CD4-positive, alpha-beta T cell treated with Interleukin-10 for 1 hour (primary cell): Measurements from ENCODE around the gene TMEM19.
A peak's percentile ranks its signal among the peaks of the same experiment; 100 is the strongest.

Experiments
- DNase-seq: peaks from one replicate; pipeline ENCODE4 v3.0.0-alpha.2; 2020

The TMEM19 gene

GRCh38 chr12:71685914-71686657 is at the start of gene TMEM19:
Gene TMEM19 (plus strand): TSS chr12:71686082. CDS start chr12:71686681, 599 bp downstream.
- DNase-seq: peak; percentile 82

DNA sequence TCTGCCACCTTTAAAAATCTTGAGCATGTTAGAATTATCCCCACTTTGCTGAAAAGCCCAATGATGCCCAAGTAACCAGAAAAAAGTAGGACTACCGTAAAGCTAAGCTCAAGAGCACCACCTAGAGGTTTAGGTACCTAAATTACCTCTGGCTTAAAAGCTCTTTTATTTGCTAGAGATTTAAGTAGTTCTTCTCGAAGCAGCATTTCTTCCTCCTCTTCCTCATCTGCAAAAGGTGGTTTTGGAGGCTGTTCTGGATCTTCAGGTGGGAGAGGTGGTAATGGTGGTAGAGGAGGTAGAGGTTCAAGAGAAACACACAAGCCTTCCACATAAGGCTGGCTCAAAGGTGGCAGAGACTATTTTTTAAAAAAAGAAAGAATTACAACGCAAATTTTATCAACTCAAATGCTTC is 49.2 kb upstream of the TMEM19 start:
- peak; percentile 68 for DNase-seq

DNA sequence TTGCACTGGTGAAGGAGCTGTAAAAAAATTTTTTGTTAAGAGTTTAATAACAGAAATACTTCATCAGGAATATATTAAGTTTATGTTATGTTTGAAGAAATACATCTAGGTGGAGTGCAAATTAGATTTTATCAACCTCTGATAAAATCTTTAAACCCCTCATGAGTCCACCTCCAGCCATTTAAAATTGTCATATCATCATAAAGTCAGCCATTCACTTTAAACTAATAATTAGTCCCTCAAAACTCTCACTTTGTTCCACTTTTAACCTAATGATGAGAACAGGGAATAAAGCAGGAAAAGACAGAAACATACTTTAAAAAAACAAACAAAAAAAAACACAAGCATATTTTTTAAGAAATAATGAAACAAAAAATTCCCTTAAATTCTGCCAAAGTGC is 47.4 kb upstream of the TMEM19 start:
- DNase-seq: no peak

DNA sequence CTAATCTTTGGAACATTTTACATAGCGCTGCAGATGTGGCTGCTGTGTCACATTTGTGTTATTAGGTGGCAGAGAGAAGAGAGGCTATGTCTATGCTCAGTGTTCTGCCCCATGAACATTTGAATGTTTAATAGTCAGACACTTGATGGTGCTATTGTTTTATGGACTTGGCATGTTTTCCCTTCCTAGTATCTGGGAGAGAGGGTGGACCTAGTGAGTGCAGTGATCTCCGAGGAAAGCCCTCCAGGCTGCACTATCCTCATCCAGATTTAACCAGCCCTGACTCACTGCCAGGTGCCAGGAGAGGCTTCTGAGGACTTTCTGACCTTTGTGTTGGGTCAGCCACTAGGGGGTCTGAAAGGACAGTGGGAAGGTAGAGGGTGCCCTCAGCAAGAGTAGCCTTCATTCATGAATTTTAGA is 46.5 kb upstream of the TMEM19 start:
- DNase-seq: no peak

- no peak for DNase-seq
These were observed 45.6 kb upstream of the TMEM19 start for GRCh38 chr12:71640316-71640715.

DNA sequence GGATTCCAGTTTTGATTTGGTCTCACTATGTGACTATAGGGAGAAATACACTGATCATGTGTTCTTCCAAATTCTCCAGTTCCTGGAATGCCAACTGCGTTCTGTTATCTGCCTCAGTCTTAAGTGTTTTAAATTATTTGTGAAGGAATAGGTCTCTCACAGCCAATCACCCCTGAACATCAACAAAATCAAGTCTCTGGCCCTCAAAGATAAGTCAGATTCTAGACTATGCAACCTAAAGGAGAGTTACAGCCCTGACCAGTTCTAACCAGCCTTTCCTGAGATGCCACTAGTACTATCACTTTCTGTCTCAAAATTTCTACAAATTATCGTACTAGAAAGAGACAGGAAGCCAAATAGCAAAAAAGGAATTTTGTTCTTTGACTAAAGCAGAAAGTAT is 44.5 kb upstream of the TMEM19 start:
- DNase-seq: no peak

DNA sequence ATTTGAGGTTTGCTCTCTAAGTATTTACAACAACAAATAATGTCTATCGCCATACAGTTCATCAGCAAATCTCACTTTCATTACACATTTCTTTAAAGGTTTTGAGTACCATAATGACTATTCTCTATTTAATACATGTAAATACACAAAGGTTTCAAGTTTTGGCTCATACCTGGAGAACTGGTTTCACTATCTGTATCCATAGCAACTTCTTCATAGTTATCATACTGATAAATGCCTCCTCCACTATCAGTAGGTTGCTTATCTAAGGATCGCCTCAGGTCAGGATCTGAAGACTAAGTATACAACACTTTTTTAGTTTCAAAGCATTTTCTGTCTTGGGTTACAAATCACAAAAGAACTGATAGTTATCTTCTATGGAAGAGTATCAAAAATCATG is 43.6 kb upstream of the TMEM19 start:
- DNase-seq: no peak

GRCh38 chr12:71645268-71645667 is 40.6 kb upstream of the TMEM19 start:
- no peak for DNase-seq

GRCh38 chr12:71646512-71646911 is 39.4 kb upstream of the TMEM19 start:
- no peak for DNase-seq

GRCh38 chr12:71648537-71648936 is 37.3 kb upstream of the TMEM19 start:
- no peak for DNase-seq

DNA sequence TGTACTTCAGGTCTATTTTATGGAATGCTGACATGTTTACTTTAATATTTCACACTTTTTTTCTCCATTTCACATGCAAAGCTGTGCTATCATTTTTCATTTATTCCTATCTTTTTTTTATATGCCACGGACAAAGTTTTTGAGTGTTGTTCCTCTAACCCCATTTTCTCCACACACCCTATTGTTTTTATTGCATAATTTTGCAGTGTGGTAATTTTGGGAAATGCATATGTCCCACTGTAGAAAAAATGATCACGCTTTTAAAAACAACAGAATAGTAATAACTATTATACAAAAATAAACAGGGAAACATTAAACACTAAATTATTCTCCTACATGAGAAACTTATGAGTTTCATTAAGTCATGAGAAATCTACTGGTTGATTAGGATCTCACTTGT is 36.5 kb upstream of the TMEM19 start:
- no peak for DNase-seq

DNA sequence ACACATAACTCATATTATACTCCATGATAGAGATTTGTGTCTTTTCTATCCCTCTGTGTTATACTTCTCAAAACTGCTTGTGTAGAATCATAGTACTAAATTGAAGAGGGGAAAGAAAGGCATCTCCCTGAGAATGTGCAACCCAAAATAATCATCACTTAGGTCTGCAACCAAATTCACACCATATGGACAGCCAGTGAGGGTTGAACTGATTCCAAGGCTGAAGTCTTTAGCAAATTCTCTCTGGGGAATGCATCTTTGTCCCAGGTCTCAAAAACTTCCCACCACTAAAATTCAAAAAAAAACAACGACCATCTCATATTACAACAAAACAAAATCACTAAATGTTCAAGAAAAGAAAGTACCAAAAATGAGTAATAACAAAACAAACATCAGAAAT is 33.2 kb upstream of the TMEM19 start:
- no peak for DNase-seq

DNA sequence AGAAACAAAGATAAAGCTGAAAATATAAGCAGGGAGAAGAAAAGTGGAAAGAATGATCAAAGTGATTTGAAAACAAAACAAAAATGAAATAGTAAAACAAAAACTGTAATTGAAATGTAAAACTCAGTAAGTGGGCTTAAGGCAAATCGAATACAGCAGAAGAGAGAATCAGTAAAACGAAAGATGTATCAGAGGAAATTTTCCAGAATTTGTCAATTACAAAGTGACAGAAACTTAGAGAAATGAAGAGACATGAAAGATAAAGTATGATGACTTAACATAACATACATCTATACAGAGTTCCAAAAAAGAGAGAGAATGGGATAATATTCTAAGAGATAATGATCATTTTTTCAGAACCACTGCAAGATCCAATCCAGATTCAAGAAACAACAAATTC is 32.7 kb upstream of the TMEM19 start:
- DNase-seq: no peak

DNA sequence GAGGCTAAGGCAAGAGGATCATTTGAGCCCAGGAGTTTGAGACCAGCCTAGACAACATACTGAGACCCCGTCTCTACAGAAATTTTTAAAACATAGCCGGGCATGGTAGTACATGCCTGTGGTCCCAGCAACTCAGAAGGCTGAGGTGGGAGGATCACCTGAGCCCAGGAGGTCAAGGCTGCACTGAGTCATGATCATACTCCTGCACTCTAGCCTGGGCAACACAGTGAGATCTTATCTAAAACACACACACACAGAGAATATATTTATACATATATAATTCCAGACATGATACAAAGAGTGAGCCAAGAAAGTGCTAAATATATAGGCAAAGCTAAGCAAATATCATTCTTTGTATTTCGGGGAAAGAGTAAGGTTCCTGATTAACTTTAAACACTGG is 31.7 kb upstream of the TMEM19 start:
- DNase-seq: no peak

- no peak for DNase-seq
These were observed 30.4 kb upstream of the TMEM19 start for GRCh38 chr12:71655495-71655894.

DNA sequence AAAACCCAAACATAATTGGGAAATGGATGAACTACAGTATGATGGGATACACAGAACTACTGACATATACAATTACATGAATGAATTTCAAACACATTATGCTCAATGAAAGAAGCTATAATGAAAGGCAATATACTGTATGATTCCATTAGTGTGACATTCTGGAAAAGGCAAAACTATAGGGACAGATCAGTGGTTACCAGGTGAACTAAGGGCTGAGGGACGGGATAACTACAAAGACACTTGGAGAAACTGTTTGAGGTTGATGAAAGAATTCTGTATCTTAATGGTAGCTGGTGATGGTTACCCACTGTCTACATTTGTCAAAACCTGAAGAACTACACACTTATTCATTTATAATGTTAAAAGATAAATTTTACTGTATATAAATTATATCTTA is 30.0 kb upstream of the TMEM19 start:
- DNase-seq: no peak

DNA sequence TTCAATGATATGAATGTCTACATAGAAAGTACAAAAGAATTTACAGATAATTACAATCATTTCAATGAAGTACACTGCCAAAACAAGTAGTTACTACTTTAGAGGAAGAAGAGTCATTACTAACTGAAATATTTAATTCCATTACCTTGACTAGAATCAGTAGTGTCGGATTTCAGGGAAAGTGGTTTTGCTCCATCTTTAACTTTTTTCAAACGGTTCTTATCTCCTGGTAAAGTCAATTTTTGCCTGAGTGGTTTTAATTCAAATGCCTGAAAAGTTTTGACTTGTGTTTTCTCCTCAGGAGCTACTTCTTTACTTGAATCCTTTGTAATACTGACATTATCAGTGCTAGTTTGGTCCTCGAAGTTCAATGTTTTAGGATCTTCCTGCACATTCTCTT is 29.1 kb upstream of the TMEM19 start:
- no peak for DNase-seq

DNA sequence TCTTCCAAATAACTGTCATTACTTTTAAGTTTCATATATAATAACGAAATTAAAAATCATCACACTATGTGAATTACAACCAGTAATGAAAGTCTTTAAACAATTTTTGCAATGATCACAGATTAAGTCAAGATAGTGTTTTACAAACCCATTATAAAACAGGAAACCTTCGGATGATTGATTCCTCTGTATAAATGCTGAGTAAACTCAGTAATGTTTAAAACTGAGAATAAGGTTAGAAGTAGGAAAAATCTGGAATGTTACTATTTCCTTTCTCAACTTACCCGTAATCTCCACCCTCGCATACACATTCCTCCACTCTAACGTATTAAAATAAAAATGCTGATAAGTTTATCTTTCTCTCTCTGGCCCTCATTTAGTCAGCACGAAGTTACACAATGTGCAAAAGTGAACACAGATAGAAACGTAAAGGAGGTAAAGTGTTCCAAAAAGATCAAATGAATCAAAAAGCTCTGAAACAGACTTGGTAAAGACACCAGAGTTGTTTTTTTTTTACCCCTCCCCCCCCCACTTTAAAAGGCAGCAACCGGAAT is 23.8 kb upstream of the TMEM19 start:
- no peak for DNase-seq

GRCh38 chr12:71662849-71663560 is 22.9 kb upstream of the TMEM19 start:
- peak; percentile 77 for DNase-seq

DNA sequence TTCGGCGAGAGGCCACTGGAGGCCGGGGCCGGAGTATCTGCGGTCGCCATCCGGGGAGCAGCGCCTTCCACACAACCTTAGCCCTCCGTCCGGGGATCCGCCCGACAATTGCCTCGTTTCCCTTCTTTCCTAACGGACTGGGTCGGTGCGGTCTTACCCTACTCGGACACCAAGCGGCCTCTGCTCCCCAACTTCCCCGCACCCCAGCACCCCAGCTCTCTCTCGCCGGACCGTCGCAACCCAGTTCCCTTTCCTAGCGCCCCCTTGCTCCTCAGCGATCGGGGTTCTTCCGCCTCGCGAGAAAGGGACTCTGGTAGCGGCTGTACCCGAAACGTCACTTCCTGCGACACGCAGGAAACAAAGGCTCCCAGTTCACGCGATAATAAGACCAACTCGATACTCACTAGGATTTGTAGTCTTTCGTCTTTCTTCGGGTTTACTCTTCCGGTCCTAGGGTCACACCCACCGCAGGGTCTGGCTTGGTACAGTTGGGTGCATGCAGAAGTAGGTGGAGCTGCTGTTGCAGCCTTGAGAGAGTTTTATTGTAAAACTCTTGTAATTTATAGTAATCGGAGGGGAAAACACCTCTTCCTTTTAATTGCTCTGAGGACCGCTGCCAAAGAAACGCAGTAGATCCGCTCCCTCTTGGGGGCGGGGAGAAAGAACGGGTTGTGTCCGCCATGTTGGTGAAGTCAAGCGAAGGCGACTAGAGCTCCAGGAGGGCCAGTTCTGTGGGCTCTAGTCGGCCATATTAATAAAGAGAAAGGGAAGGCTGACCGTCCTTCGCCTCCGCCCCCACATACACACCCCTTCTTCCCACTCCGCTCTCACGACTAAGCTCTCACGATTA is 22.1 kb upstream of the TMEM19 start, which contains the start of the genes THAP2 and ZFC3H1:
Gene THAP2, plus strand, starts transcription at position 741 of the 850 bp plus-strand sequence. CDS start 209 bp downstream, outside the sequence.
Gene ZFC3H1, minus strand, starts transcription at position 288 of the 850 bp plus-strand sequence. Its CDS starts 238 bp downstream, at position 50.
- peak; percentile 97 for DNase-seq

GRCh38 chr12:71664411-71665089 is 21.3 kb upstream of the TMEM19 start:
- DNase-seq: no peak

DNA sequence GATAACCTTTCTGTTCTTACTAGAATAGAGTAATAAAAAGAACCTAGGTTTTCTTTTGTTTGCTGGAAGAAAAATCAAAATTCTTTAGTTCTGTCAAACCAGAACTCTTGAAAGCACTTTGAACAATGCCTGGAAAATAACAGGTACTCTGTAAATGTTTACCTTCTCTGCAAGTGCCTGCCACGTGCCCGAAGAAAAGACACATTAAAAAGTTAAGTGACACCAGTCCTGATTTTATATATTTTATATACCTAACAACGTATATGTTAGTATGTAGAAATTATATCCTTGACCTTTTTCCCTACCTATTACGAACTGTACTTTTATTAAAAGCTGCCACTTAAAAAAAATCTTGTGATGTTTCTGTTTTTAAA is 20.8 kb upstream of the TMEM19 start:
- DNase-seq: no peak
